Dendritic cell treated with granulocyte-macrophage colony-stimulating factor and Interleukin-4, amounts not matched to agents 40 ng/mL and 50 ng/mL, for 4 days (primary cell): Measurements from ENCODE around the gene STARD7.

Experiments
- H3K27ac Mint-ChIP-seq: one replicate; pipeline ENCODE4 v1.8.0; 2022; ENCODE audit warnings: mild to moderate bottlenecking, mixed read lengths
- H3K27me3 Mint-ChIP-seq: one replicate; pipeline ENCODE4 v1.8.0; 2022; ENCODE audit warnings: mild to moderate bottlenecking, mixed read lengths
- H3K36me3 Mint-ChIP-seq: one replicate; pipeline ENCODE4 v1.8.0; 2022; ENCODE audit warnings: low read depth, mixed read lengths
- H3K4me1 Mint-ChIP-seq: one replicate; pipeline ENCODE4 v1.8.0; 2022; ENCODE audit warnings: low read depth, mixed read lengths
- H3K4me3 Mint-ChIP-seq: one replicate; pipeline ENCODE4 v1.8.0; 2022; ENCODE audit warnings: mild to moderate bottlenecking, moderate library complexity, mixed read lengths
- H3K9me3 Mint-ChIP-seq: one replicate; pipeline ENCODE4 v1.8.0; 2022; ENCODE audit warnings: mixed read lengths
- intact Hi-C: fragments of 100-400 bp; cut with micrococcal nuclease; formaldehyde crosslinking; loops from one replicate; pipeline ENCODE4 v1.15.0; 2022

STARD7 gene

GRCh38 chr2:96218508-96219131, 10.0 kb upstream of the STARD7 start:
- H3K27me3 Mint-ChIP-seq, result no peaks in the 10 kb centered on the region
- H3K9me3 Mint-ChIP-seq, result no peaks in the 10 kb centered on the region
- H3K36me3 Mint-ChIP-seq, result peaks cover 7% of the 10 kb centered on the region
- no peak overlapping the region for H3K4me3 Mint-ChIP-seq
- intact Hi-C loops, result no loop called here
- no peak overlapping the region for H3K27ac Mint-ChIP-seq
- peaks cover 76% of the 10 kb centered on the region for H3K4me1 Mint-ChIP-seq

GRCh38 chr2:96214554-96214953, 5.9 kb upstream of the STARD7 start:
- Mint-ChIP-seq H3K27ac (peak overlapping the region; percentile 64), H3K36me3 (peaks cover 23% of the 10 kb centered on the region), H3K4me3 (no peak overlapping the region), H3K4me1 (peaks cover 67% of the 10 kb centered on the region), H3K9me3 (no peaks in the 10 kb centered on the region), H3K27me3 (no peaks in the 10 kb centered on the region)
- intact Hi-C loops, result no loop called here

GRCh38 chr2:96213379-96213778, 4.8 kb upstream of the STARD7 start:
- Mint-ChIP-seq H3K36me3 (peaks cover 27% of the 10 kb centered on the region), H3K4me3 (no peak overlapping the region), H3K4me1 (peaks cover 59% of the 10 kb centered on the region), H3K27ac (peak overlapping the region; percentile 64), H3K9me3 (no peaks in the 10 kb centered on the region), H3K27me3 (no peaks in the 10 kb centered on the region)
- intact Hi-C loops, result no loop called here

GRCh38 chr2:96212339-96212738, 3.7 kb upstream of the STARD7 start:
- Mint-ChIP-seq H3K4me3 (no peak overlapping the region), H3K9me3 (no peaks in the 10 kb centered on the region), H3K27me3 (no peaks in the 10 kb centered on the region), H3K36me3 (peaks cover 34% of the 10 kb centered on the region), H3K27ac (no peak overlapping the region), H3K4me1 (peaks cover 49% of the 10 kb centered on the region)
- intact Hi-C loops, result no loop called here

GRCh38 chr2:96209729-96210085, 1.1 kb upstream of the STARD7 start:
- peaks cover 45% of the 10 kb centered on the region for H3K36me3 Mint-ChIP-seq
- H3K9me3 Mint-ChIP-seq, result no peaks in the 10 kb centered on the region
- H3K27ac Mint-ChIP-seq, result peak overlapping the region; percentile 91
- H3K27me3 Mint-ChIP-seq, result no peaks in the 10 kb centered on the region
- H3K4me1 Mint-ChIP-seq, result peaks cover 54% of the 10 kb centered on the region
- intact Hi-C loops, result loop anchor here (2.0 kb wide), 2 partner anchors 33 to 57 kb away; partner anchors contain the start of gene CIAO1
- H3K4me3 Mint-ChIP-seq, result peak overlapping the region; percentile 86

GRCh38 chr2:96209011-96209728, 543 bp upstream of the STARD7 start:
- peaks cover 49% of the 10 kb centered on the region for H3K36me3 Mint-ChIP-seq

GRCh38 chr2:96207774-96208142, 869 bp downstream of the STARD7 start:
- H3K27ac Mint-ChIP-seq, result peak overlapping the region; percentile 91
- intact Hi-C loops, result loop anchor here (2.0 kb wide), 2 partner anchors 35 to 59 kb away; partner anchors contain the start of gene CIAO1
- H3K4me1 Mint-ChIP-seq, result peaks cover 55% of the 10 kb centered on the region
- H3K36me3 Mint-ChIP-seq, result peaks cover 56% of the 10 kb centered on the region
- H3K9me3 Mint-ChIP-seq, result no peaks in the 10 kb centered on the region
- H3K4me3 Mint-ChIP-seq, result peak overlapping the region; percentile 86
- no peaks in the 10 kb centered on the region for H3K27me3 Mint-ChIP-seq

More at GRCh38 chr2:96209011-96209728, 543 bp upstream of the STARD7 start:
- Mint-ChIP-seq H3K4me1 (peaks cover 51% of the 10 kb centered on the region), H3K27me3 (no peaks in the 10 kb centered on the region), H3K9me3 (no peaks in the 10 kb centered on the region), H3K27ac (peak overlapping the region; percentile 91), H3K4me3 (peak overlapping the region; percentile 86)
- intact Hi-C loops, result loop anchor here (2.0 kb wide), 2 partner anchors 34 to 58 kb away; partner anchors contain the start of gene CIAO1

GRCh38 chr2:96207073-96207773, 1.4 kb downstream of the STARD7 start:
- Mint-ChIP-seq H3K27me3 (no peaks in the 10 kb centered on the region), H3K4me3 (peak overlapping the region; percentile 86), H3K9me3 (no peaks in the 10 kb centered on the region), H3K4me1 (peaks cover 55% of the 10 kb centered on the region), H3K27ac (peak overlapping the region; percentile 91), H3K36me3 (peaks cover 51% of the 10 kb centered on the region)
- intact Hi-C loops, result no loop called here

- peaks cover 46% of the 10 kb centered on the region for H3K4me1 Mint-ChIP-seq
- intact Hi-C loops, result no loop called here
- H3K27me3 Mint-ChIP-seq, result no peaks in the 10 kb centered on the region
- peak overlapping the region; percentile 70 for H3K4me3 Mint-ChIP-seq
- peak overlapping the region; percentile 80 for H3K27ac Mint-ChIP-seq
- H3K9me3 Mint-ChIP-seq, result no peaks in the 10 kb centered on the region
- H3K36me3 Mint-ChIP-seq, result peaks cover 46% of the 10 kb centered on the region
Observed at GRCh38 chr2:96205888-96206287, 2.7 kb downstream of the STARD7 start.

GRCh38 chr2:96204836-96205624, 3.6 kb downstream of the STARD7 start:
- no peaks in the 10 kb centered on the region for H3K27me3 Mint-ChIP-seq
- peak overlapping the region; percentile 60 for H3K4me3 Mint-ChIP-seq
- peaks cover 49% of the 10 kb centered on the region for H3K4me1 Mint-ChIP-seq
- peaks cover 48% of the 10 kb centered on the region for H3K36me3 Mint-ChIP-seq
- H3K9me3 Mint-ChIP-seq, result no peaks in the 10 kb centered on the region
- H3K27ac Mint-ChIP-seq, result peak overlapping the region; percentile 63
- intact Hi-C loops, result no loop called here

- H3K4me1 Mint-ChIP-seq, result peaks cover 56% of the 10 kb centered on the region
- intact Hi-C loops, result no loop called here
- peak overlapping the region; percentile 70 for H3K27ac Mint-ChIP-seq
- no peaks in the 10 kb centered on the region for H3K27me3 Mint-ChIP-seq
- H3K36me3 Mint-ChIP-seq, result peaks cover 48% of the 10 kb centered on the region
- peak overlapping the region; percentile 37 for H3K4me3 Mint-ChIP-seq
- no peaks in the 10 kb centered on the region for H3K9me3 Mint-ChIP-seq
Observed at GRCh38 chr2:96203130-96204028, 5.2 kb downstream of the STARD7 start.

- Mint-ChIP-seq H3K4me3 (no peak overlapping the region), H3K27me3 (no peaks in the 10 kb centered on the region), H3K4me1 (peaks cover 61% of the 10 kb centered on the region), H3K9me3 (no peaks in the 10 kb centered on the region), H3K27ac (no peak overlapping the region), H3K36me3 (peaks cover 43% of the 10 kb centered on the region)
- intact Hi-C loops, result no loop called here
Observed at GRCh38 chr2:96202152-96202854, 6.3 kb downstream of the STARD7 start.
